Caco-2 (cell line): ENCODE measurements around the gene C14orf119. TPM values are rescaled to one million over a fixed set of nuclear protein-coding genes. Genes with fewer than 3 reads are reported as not detected.
"Not testable (repeated sequence)": the region's sequence is repeated elsewhere in the genome, so short reads cannot be mapped to it uniquely, and the experiment has no call there.

Experiments used
- BruUV-seq: library from RNA; stranded (reverse); fragments of 400-500 nt; replicated peaks from 2 replicates; lab custom pipeline; 2021; lab: Mats Ljungman, UMichigan
- CTCF ChIA-PET: fragments of 300-600 bp; sonication (Branson Sonifier 250); formaldehyde crosslinking; loops from one replicate; lab custom pipeline; 2022; ENCODE audit warnings: antibody characterized with exemption; lab: Charles Lee
- POLR2A ChIA-PET: fragments of 300-600 bp; sonication (Branson Sonifier 250); formaldehyde crosslinking; loops from one replicate; lab custom pipeline; 2022; ENCODE audit warnings: antibody characterized with exemption; lab: Charles Lee
- DNase-seq, 2 experiments: peaks; one replicate each; pipeline versions ENCODE4 v3.0.0 to v3.0.0-alpha.2; 2020 to 2022
- H3K27me3 ChIP-seq: replicated peaks from 2 replicates; pipeline ENCODE4 v1.6.0; 2011; ENCODE audit warnings: low read length; ENCODE audit not compliant: control insufficient read depth, insufficient read depth
- H3K36me3 ChIP-seq: 2 replicates; pipeline ENCODE4 v1.5.1; 2011; ENCODE audit warnings: low read length; ENCODE audit not compliant: control insufficient read depth, insufficient read depth
- H3K4me1 ChIP-seq: fragments of 250-450 bp; sonication (Bioruptor Pico); 2 replicates; pipeline ENCODE4 v1.5.1; 2020; ENCODE audit warnings: mild to moderate bottlenecking
- H3K4me3 ChIP-seq: 2 replicates; pipeline ENCODE4 v1.5.1; 2011; ENCODE audit warnings: low read depth, mild to moderate bottlenecking, control low read depth, low read length
- H3K9me3 ChIP-seq: fragments of 250-450 bp; sonication (Bioruptor Pico); 2 replicates; pipeline ENCODE4 v1.5.1; 2020; ENCODE audit warnings: mild to moderate bottlenecking, moderate library complexity
- H3K27ac Mint-ChIP-seq: one replicate; pipeline ENCODE4 v1.8.0; 2022; ENCODE audit warnings: mixed read lengths; ENCODE audit not compliant: unreplicated experiment
- H3K27me3 Mint-ChIP-seq: one replicate; pipeline ENCODE4 v1.8.0; 2022; ENCODE audit warnings: mixed read lengths; ENCODE audit not compliant: insufficient read depth, unreplicated experiment
- H3K36me3 Mint-ChIP-seq: one replicate; pipeline ENCODE4 v1.8.0; 2022; ENCODE audit warnings: mild to moderate bottlenecking, mixed read lengths; ENCODE audit not compliant: insufficient read depth, unreplicated experiment
- H3K4me1 Mint-ChIP-seq: one replicate; pipeline ENCODE4 v1.8.0; 2022; ENCODE audit warnings: low read depth, mixed read lengths; ENCODE audit not compliant: unreplicated experiment
- H3K4me3 Mint-ChIP-seq: one replicate; pipeline ENCODE4 v1.8.0; 2022; ENCODE audit warnings: mild to moderate bottlenecking, moderate library complexity, mixed read lengths; ENCODE audit not compliant: unreplicated experiment
- H3K9me3 Mint-ChIP-seq: one replicate; pipeline ENCODE4 v1.8.0; 2022; ENCODE audit warnings: mixed read lengths; ENCODE audit not compliant: unreplicated experiment
- CTCF ChIP-seq, 2 experiments: fragments of 200-600 bp in 1 of 2; IDR thresholded peaks; 1 replicate in 1 of 2; 2 replicates in 1 of 2; pipeline versions ENCODE4 v1.5.1 to v1.8.0; 2011 to 2022; ENCODE audit warnings: antibody characterized with exemption in 1 of 2, control low read depth in 1 of 2, inconsistent platforms in 1 of 2, low read depth in 1 of 2, low read length in 1 of 2, mild to moderate bottlenecking in 1 of 2, moderate library complexity in 1 of 2; ENCODE audit not compliant: insufficient read depth in 1 of 2, severe bottlenecking in 1 of 2, unreplicated experiment in 1 of 2
- intact Hi-C: fragments of 100-400 bp; cut with micrococcal nuclease; formaldehyde crosslinking; loops from one replicate; pipeline ENCODE4 v1.10.0; 2022; ENCODE audit not compliant: unreplicated experiment
- total RNA-seq: library from RNA; stranded (reverse); gene quantifications from 2 replicates; pipeline ENCODE4 v1.2.3, GENCODE V29; 2022

Gene C14orf119
- total RNA-seq, 1 experiment from 2014 or later = 52.0 TPM

DNA sequence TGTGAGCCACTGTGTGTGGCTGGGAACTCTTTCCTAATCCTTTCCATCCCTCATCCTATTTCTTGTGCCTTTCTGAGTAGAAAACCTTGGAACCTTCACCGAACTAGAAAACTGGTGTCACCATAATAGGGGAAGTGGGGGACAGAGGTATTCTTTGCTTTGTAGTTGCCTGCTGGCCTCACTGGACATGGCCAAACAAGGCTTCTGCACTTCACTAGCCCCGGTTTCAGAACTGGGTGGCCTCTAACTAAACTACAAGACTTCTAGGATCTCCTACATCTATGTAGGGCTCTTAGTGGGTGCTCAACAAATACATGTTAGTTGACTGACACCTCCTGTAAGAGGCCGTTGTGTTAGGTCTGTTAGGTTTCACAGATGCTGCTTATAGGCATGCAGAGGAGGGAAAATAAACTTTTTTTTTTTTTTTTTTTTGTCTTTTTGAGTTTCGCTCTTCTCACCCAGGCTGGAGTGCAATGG lies 10.1 kb downstream of the C14orf119 start:
- no peak for TF ChIP-seq CTCF (IDR thresholded peaks at IDR 0.05; ENCODE audit: insufficient read depth in 1 of 2, low read depth in 1 of 2, low read length in 1 of 2, severe bottlenecking in 1 of 2, unreplicated experiment in 1 of 2)
- no TSS peak for BruUV-seq
- CTCF ChIA-PET = interaction anchor here (0.7 to 1.6 kb wide), 3 partner anchors 15 to 458 kb away, joined by 6 to 10 read pairs (median 7); no protein-coding TSS in a partner anchor
- intact Hi-C loops = no loop called here
- DNase-seq = no peak
- POLR2A ChIA-PET = no interaction called here
- Histone ChIP-seq H3K4me1 (peaks cover 6% of the 10 kb centered on the region; the same call in 1 of the 2 replicates), H3K27me3 (no peaks in the 10 kb centered on the region), H3K9me3 (no peaks in the 10 kb centered on the region), H3K36me3 (no peaks in the 10 kb centered on the region), H3K4me3 (no peak overlapping the region)
- Mint-ChIP-seq H3K4me3 (no peak overlapping the region), H3K9me3 (no peaks in the 10 kb centered on the region), H3K27ac (no peak overlapping the region), H3K4me1 (peaks cover 15% of the 10 kb centered on the region), H3K36me3 (peaks cover under 1% of the 10 kb centered on the region), H3K27me3 (no peaks in the 10 kb centered on the region)

DNA sequence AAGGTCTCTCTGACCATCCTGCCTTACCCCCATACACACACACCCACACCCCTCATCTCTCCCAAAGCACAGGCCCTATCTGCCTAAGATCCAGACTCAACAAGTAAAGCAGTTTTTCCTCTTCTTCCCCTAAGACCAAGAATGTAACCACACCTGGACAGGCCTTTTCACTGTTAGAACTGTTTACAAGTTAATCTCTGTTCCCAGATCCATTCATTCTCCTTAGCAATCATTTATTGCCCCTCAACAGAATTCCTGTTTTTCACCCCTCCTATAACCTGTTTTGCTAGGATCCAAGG lies 11.4 kb downstream of the C14orf119 start:
- peaks cover 6% of the 10 kb centered on the region; the same call in 1 of the 2 replicates for H3K4me1 ChIP-seq
- intact Hi-C loops = no loop called here
- DNase-seq = no peak
- H3K4me1 Mint-ChIP-seq = peaks cover 15% of the 10 kb centered on the region
- H3K9me3 Mint-ChIP-seq = no peaks in the 10 kb centered on the region
- TF ChIP-seq CTCF (IDR thresholded peaks at IDR 0.05; ENCODE audit: insufficient read depth in 1 of 2, low read depth in 1 of 2, low read length in 1 of 2, severe bottlenecking in 1 of 2, unreplicated experiment in 1 of 2) = no peak
- ChIA-PET POLR2A (interaction anchor here (1.2 kb wide), 1 partner anchor 12 kb away, joined by 3 read pairs; the partner anchor contains the start of genes ACIN1 and C14orf119), CTCF (interaction anchor here (1.0 to 1.6 kb wide), 3 partner anchors 14 to 120 kb away, joined by 3 to 6 read pairs (median 3); no protein-coding TSS in a partner anchor)
- H3K27me3 Mint-ChIP-seq = no peaks in the 10 kb centered on the region
- BruUV-seq = no TSS peak
- no peak overlapping the region for H3K4me3 ChIP-seq
- no peak overlapping the region for H3K4me3 Mint-ChIP-seq
- H3K9me3 ChIP-seq = no peaks in the 10 kb centered on the region
- no peak overlapping the region for H3K27ac Mint-ChIP-seq
- no peaks in the 10 kb centered on the region for H3K27me3 ChIP-seq
- no peaks in the 10 kb centered on the region for H3K36me3 ChIP-seq
- H3K36me3 Mint-ChIP-seq = no peaks in the 10 kb centered on the region

DNA sequence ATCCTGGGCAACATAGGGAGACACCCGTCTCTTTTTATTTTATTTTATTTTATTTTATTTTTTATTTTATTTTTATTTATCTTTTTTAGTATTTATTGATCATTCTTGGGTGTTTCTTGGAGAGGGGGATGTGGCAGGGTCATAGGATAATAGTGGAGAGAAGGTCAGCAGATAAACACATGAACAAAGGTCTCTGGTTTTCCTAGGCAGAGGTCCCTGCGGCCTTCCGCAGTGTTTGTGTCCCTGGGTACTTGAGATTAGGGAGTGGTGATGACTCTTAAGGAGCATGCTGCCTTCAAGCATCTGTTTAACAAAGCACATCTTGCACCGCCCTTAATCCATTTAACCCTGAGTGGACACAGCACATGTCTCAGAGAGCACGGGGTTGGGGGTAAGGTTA lies 12.3 kb downstream of the C14orf119 start:
- DNase-seq, H3K9me3 Mint-ChIP-seq, H3K4me1 ChIP-seq, H3K27ac Mint-ChIP-seq, H3K36me3 ChIP-seq, H3K9me3 ChIP-seq, H3K4me3 ChIP-seq, POLR2A ChIA-PET, BruUV-seq, H3K27me3 Mint-ChIP-seq, H3K27me3 ChIP-seq, H3K4me3 Mint-ChIP-seq, H3K36me3 Mint-ChIP-seq: not testable (repeated sequence)
- CTCF ChIA-PET = interaction anchor here (2.2 kb wide), 1 partner anchor 37 kb away, joined by 17 read pairs; no protein-coding TSS in a partner anchor
- H3K4me1 Mint-ChIP-seq = peaks cover 15% of the 10 kb centered on the region
- intact Hi-C loops = loop anchor here (2.0 kb wide), 2 partner anchors 31 to 113 kb away; no protein-coding TSS in a partner anchor

DNA sequence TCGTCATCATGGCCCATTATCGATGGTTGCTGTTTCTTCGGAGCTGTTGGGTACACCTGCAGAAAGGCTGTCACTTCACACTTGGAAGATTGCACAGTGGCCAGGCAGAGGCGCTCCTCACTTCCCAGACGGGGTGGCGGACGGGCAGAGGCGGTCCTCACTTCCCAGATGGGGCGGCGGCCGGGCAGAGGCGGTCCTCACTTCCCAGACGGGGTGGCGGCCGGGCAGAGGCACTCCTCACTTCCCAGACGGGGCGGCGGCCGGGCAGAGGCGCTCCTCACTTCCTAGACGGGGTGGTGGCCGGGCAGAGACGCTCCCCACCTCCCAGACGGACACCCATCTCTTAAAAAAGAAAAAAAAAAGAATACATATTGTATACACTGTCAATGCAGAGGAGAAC lies 12.9 kb downstream of the C14orf119 start:
- not testable (repeated sequence) for H3K9me3 ChIP-seq, H3K27me3 ChIP-seq, H3K36me3 ChIP-seq, H3K27me3 Mint-ChIP-seq, H3K27ac Mint-ChIP-seq, BruUV-seq, DNase-seq, H3K4me1 ChIP-seq, H3K4me3 Mint-ChIP-seq, H3K9me3 Mint-ChIP-seq, H3K4me3 ChIP-seq, H3K36me3 Mint-ChIP-seq
- ChIA-PET CTCF (interaction anchor here (1.7 to 2.2 kb wide), 3 partner anchors 31 to 40 kb away, joined by 6 to 35 read pairs (median 17); no protein-coding TSS in a partner anchor), POLR2A (interaction anchor here (1.0 kb wide), 1 partner anchor 37 kb away, joined by 3 read pairs; no protein-coding TSS in a partner anchor)
- intact Hi-C loops = loop anchor here (2.0 kb wide), 2 partner anchors 31 to 113 kb away; no protein-coding TSS in a partner anchor
- H3K4me1 Mint-ChIP-seq = peaks cover 15% of the 10 kb centered on the region
